Activated naive CD8-positive, alpha-beta T cell (primary cell): ENCODE measurements around the gene METTL9.
A peak's percentile ranks its signal among the peaks of the same experiment; 100 is the strongest.
"Not testable (repeated sequence)": the region's sequence is repeated elsewhere in the genome, so short reads cannot be mapped to it uniquely, and the experiment has no call there.

Experiments used
- H3K27ac Mint-ChIP-seq: one replicate; pipeline ENCODE4 v1.8.0; 2021; ENCODE audit warnings: mixed read lengths
- H3K27me3 Mint-ChIP-seq: one replicate; pipeline ENCODE4 v1.8.0; 2021; ENCODE audit warnings: mixed read lengths
- H3K36me3 Mint-ChIP-seq: one replicate; pipeline ENCODE4 v1.8.0; 2021; ENCODE audit warnings: mixed read lengths
- H3K4me1 Mint-ChIP-seq: one replicate; pipeline ENCODE4 v1.8.0; 2021; ENCODE audit warnings: low read depth, mixed read lengths
- H3K4me3 Mint-ChIP-seq: one replicate; pipeline ENCODE4 v1.8.0; 2021; ENCODE audit warnings: mild to moderate bottlenecking, mixed read lengths
- H3K9me3 Mint-ChIP-seq: one replicate; pipeline ENCODE4 v1.8.0; 2021; ENCODE audit warnings: low read depth, mixed read lengths

METTL9 gene

GRCh38 chr16:21630866-21631265 lies 31.5 kb downstream of the METTL9 start:
- H3K27ac Mint-ChIP-seq, H3K36me3 Mint-ChIP-seq, H3K4me3 Mint-ChIP-seq, H3K9me3 Mint-ChIP-seq, H3K27me3 Mint-ChIP-seq: not testable (repeated sequence)
- H3K4me1 Mint-ChIP-seq, result peaks cover 24% of the 10 kb centered on the region

- H3K4me3 Mint-ChIP-seq, H3K36me3 Mint-ChIP-seq, H3K27me3 Mint-ChIP-seq, H3K9me3 Mint-ChIP-seq, H3K27ac Mint-ChIP-seq: not testable (repeated sequence)
- H3K4me1 Mint-ChIP-seq, result peaks cover 21% of the 10 kb centered on the region
These were observed 32.0 kb downstream of the METTL9 start for GRCh38 chr16:21631376-21631775.

GRCh38 chr16:21631951-21632575 lies 32.7 kb downstream of the METTL9 start:
- not testable (repeated sequence) for H3K9me3 Mint-ChIP-seq, H3K4me3 Mint-ChIP-seq, H3K27me3 Mint-ChIP-seq, H3K36me3 Mint-ChIP-seq
- Mint-ChIP-seq H3K4me1 (peaks cover 14% of the 10 kb centered on the region), H3K27ac (peak overlapping the region; percentile 72)

- Mint-ChIP-seq H3K27me3 (no peaks in the 10 kb centered on the region), H3K4me3 (no peak overlapping the region), H3K27ac (no peak overlapping the region), H3K36me3 (no peaks in the 10 kb centered on the region), H3K9me3 (no peaks in the 10 kb centered on the region), H3K4me1 (peaks cover 23% of the 10 kb centered on the region)
These were observed 34.8 kb downstream of the METTL9 start for GRCh38 chr16:21634216-21634615.

- H3K9me3 Mint-ChIP-seq, H3K4me3 Mint-ChIP-seq, H3K27me3 Mint-ChIP-seq, H3K27ac Mint-ChIP-seq, H3K36me3 Mint-ChIP-seq: not testable (repeated sequence)
- peaks cover 26% of the 10 kb centered on the region for H3K4me1 Mint-ChIP-seq
These were observed 36.3 kb downstream of the METTL9 start for GRCh38 chr16:21635694-21636093.

- no peaks in the 10 kb centered on the region for H3K36me3 Mint-ChIP-seq
- no peaks in the 10 kb centered on the region for H3K9me3 Mint-ChIP-seq
- peak overlapping the region; percentile 13 for H3K27ac Mint-ChIP-seq
- peaks cover 24% of the 10 kb centered on the region for H3K4me1 Mint-ChIP-seq
- H3K4me3 Mint-ChIP-seq, result no peak overlapping the region
- H3K27me3 Mint-ChIP-seq, result no peaks in the 10 kb centered on the region
These were observed 37.9 kb downstream of the METTL9 start for GRCh38 chr16:21637032-21637968.

- Mint-ChIP-seq H3K27ac (peak overlapping the region; percentile 31), H3K9me3 (no peaks in the 10 kb centered on the region), H3K4me1 (peaks cover 24% of the 10 kb centered on the region), H3K27me3 (no peaks in the 10 kb centered on the region), H3K36me3 (no peaks in the 10 kb centered on the region), H3K4me3 (no peak overlapping the region)
These were observed 39.2 kb downstream of the METTL9 start for GRCh38 chr16:21638573-21638975.

- H3K27ac Mint-ChIP-seq, result no peak overlapping the region
These were observed 40.1 kb downstream of the METTL9 start for GRCh38 chr16:21639493-21639892.

GRCh38 chr16:21641916-21642315 lies 42.5 kb downstream of the METTL9 start:
- Mint-ChIP-seq H3K27me3 (no peaks in the 10 kb centered on the region), H3K4me1 (peaks cover 53% of the 10 kb centered on the region), H3K9me3 (no peaks in the 10 kb centered on the region), H3K27ac (no peak overlapping the region), H3K4me3 (no peak overlapping the region), H3K36me3 (peaks cover under 1% of the 10 kb centered on the region)

More at GRCh38 chr16:21639493-21639892, 40.1 kb downstream of the METTL9 start:
- peaks cover 31% of the 10 kb centered on the region for H3K4me1 Mint-ChIP-seq
- H3K9me3 Mint-ChIP-seq, result no peaks in the 10 kb centered on the region
- H3K4me3 Mint-ChIP-seq, result no peak overlapping the region
- no peaks in the 10 kb centered on the region for H3K27me3 Mint-ChIP-seq
- H3K36me3 Mint-ChIP-seq, result no peaks in the 10 kb centered on the region

GRCh38 chr16:21642861-21643260 lies 43.5 kb downstream of the METTL9 start:
- Mint-ChIP-seq H3K27me3 (no peaks in the 10 kb centered on the region), H3K27ac (no peak overlapping the region), H3K9me3 (no peaks in the 10 kb centered on the region), H3K4me3 (no peak overlapping the region), H3K36me3 (peaks cover 3% of the 10 kb centered on the region), H3K4me1 (peaks cover 58% of the 10 kb centered on the region)

- Mint-ChIP-seq H3K4me1 (peaks cover 60% of the 10 kb centered on the region), H3K27ac (peak overlapping the region; percentile 22), H3K9me3 (no peaks in the 10 kb centered on the region), H3K27me3 (no peaks in the 10 kb centered on the region), H3K4me3 (no peak overlapping the region), H3K36me3 (peaks cover 3% of the 10 kb centered on the region)
These were observed 44.4 kb downstream of the METTL9 start for GRCh38 chr16:21643785-21644184.

- peaks cover 56% of the 10 kb centered on the region for H3K4me1 Mint-ChIP-seq
- H3K27ac Mint-ChIP-seq, result peak overlapping the region; percentile 93
- H3K4me3 Mint-ChIP-seq, result peak overlapping the region; percentile 83
- H3K27me3 Mint-ChIP-seq, result no peaks in the 10 kb centered on the region
- peaks cover 3% of the 10 kb centered on the region for H3K36me3 Mint-ChIP-seq
- H3K9me3 Mint-ChIP-seq, result no peaks in the 10 kb centered on the region
These were observed 45.3 kb downstream of the METTL9 start for GRCh38 chr16:21644674-21645073.

GRCh38 chr16:21645261-21645721 lies 45.9 kb downstream of the METTL9 start:
- H3K36me3 Mint-ChIP-seq, result peaks cover 3% of the 10 kb centered on the region
- peak overlapping the region; percentile 83 for H3K4me3 Mint-ChIP-seq
- no peaks in the 10 kb centered on the region for H3K27me3 Mint-ChIP-seq
- peaks cover 56% of the 10 kb centered on the region for H3K4me1 Mint-ChIP-seq
- H3K27ac Mint-ChIP-seq, result peak overlapping the region; percentile 93
- H3K9me3 Mint-ChIP-seq, result no peaks in the 10 kb centered on the region

- Mint-ChIP-seq H3K4me1 (peaks cover 54% of the 10 kb centered on the region), H3K4me3 (peak overlapping the region; percentile 83), H3K27me3 (no peaks in the 10 kb centered on the region), H3K36me3 (peaks cover 3% of the 10 kb centered on the region), H3K27ac (peak overlapping the region; percentile 93), H3K9me3 (no peaks in the 10 kb centered on the region)
These were observed 46.7 kb downstream of the METTL9 start for GRCh38 chr16:21646091-21646490.

GRCh38 chr16:21646721-21647561 lies 47.6 kb downstream of the METTL9 start:
- Mint-ChIP-seq H3K36me3 (peaks cover 3% of the 10 kb centered on the region), H3K27ac (peak overlapping the region; percentile 93), H3K4me1 (peaks cover 55% of the 10 kb centered on the region), H3K9me3 (no peaks in the 10 kb centered on the region), H3K4me3 (peak overlapping the region; percentile 83), H3K27me3 (no peaks in the 10 kb centered on the region)
